K562 (cell line): ENCODE data around the gene TMEM234. TPM values are rescaled to one million over a fixed set of nuclear protein-coding genes. Genes with fewer than 3 reads are reported as not detected.

ENCODE experiments used
- C11orf30 ChIP-seq: fragments of 450-650 bp; IDR thresholded peaks from 2 replicates; pipeline ENCODE4 v1.6.1; 2016; ENCODE audit warnings: low read depth, mild to moderate bottlenecking
- EZH2 ChIP-seq: IDR thresholded peaks from 2 replicates; pipeline ENCODE4 v1.6.1; 2012; ENCODE audit warnings: low read depth, mild to moderate bottlenecking, inconsistent platforms, low read length, borderline replicate concordance
- FIP1L1 ChIP-seq: fragments of 200-400 bp; formaldehyde crosslinking; IDR thresholded peaks from 2 replicates; pipeline ENCODE4 v1.6.1; 2018; ENCODE audit warnings: mild to moderate bottlenecking, low read depth, low read length; ENCODE audit not compliant: poor library complexity, severe bottlenecking
- FOXJ2 ChIP-seq: fragments of 200-800 bp; sonication (Bioruptor generic); IDR thresholded peaks from 2 replicates; pipeline ENCODE4 v1.6.1; 2016; ENCODE audit warnings: missing genetic modification characterization, missing compliant biosample characterization
- NELFE ChIP-seq: IDR thresholded peaks from 2 replicates; pipeline ENCODE4 v1.6.1; 2011; ENCODE audit warnings: mild to moderate bottlenecking; ENCODE audit not compliant: insufficient read depth, insufficient read length
- SLC30A9 ChIP-seq: fragments of 250-450 bp; sonication (Bioruptor Pico); IDR thresholded peaks from 2 replicates; pipeline ENCODE4 v1.8.0; 2022; ENCODE audit warnings: mild to moderate bottlenecking, moderate library complexity
- SMARCE1 ChIP-seq: fragments of 450-650 bp; IDR thresholded peaks from 2 replicates; pipeline ENCODE4 v1.7.1; 2016; ENCODE audit warnings: mild to moderate bottlenecking
- TARDBP ChIP-seq: fragments of 450-650 bp; IDR thresholded peaks from 2 replicates; pipeline ENCODE4 v1.6.1; 2016
- TGIF2 ChIP-seq: sonication (generic); formaldehyde crosslinking; IDR thresholded peaks from 2 replicates; pipeline ENCODE4 v1.8.1; 2022; ENCODE audit warnings: mild to moderate bottlenecking, missing genetic modification reagents, moderate library complexity
- U2AF2 ChIP-seq: fragments of 200-400 bp; formaldehyde crosslinking; optimal IDR thresholded peaks from 2 replicates; pipeline ENCODE3; 2017; ENCODE audit warnings: low read depth, mild to moderate bottlenecking, low read length
- ZNF347 ChIP-seq: fragments of 450-650 bp; formaldehyde crosslinking; IDR thresholded peaks from 2 replicates; pipeline ENCODE4 v1.4.0; 2020; ENCODE audit warnings: low read depth, mild to moderate bottlenecking, moderate library complexity
- ZNF668 ChIP-seq: fragments of 250-450 bp; sonication (Bioruptor Pico); IDR thresholded peaks from 2 replicates; pipeline ENCODE4 v1.8.0; 2022; ENCODE audit warnings: mild to moderate bottlenecking, inconsistent platforms
- polyA plus RNA-seq, 8 experiments: library from polyadenylated mRNA; depleted of rRNA in 4 of 8; stranded (reverse) in 5 of 8; unstranded in 3 of 8; fragments of >200 nt; fragmentation: Nextera tagmentation in 2 of 8; fragmentation: Illumina TruSeq in 1 of 8; extraction: Ambion mirVana in 2 of 8; extraction: Trizol in 1 of 8; gene quantifications; 2 replicates each; pipeline versions ENCODE4 v1.2.1 to v1.2.3, GENCODE V29; 2011 to 2014; ENCODE audit warnings: inconsistent platforms in 1 of 8, missing spikeins in 1 of 8
- total RNA-seq, 7 experiments: library from RNA; depleted of rRNA in 6 of 7; stranded (reverse); fragments of >200 nt in 6 of 7; fragmentation: Illumina TruSeq in 2 of 7; extraction: Trizol in 2 of 7; gene quantifications; 2 replicates each; pipeline versions ENCODE4 v1.2.1 to v1.2.3, GENCODE V29; 2011 to 2021; ENCODE audit warnings: low replicate concordance in 1 of 7
- TF ChIP-seq, protein P1 (sequence below): fragments of 200-600 bp; sonication (generic); IDR thresholded peaks from one replicate; pipeline ENCODE4 v1.6.1; 2012; ENCODE audit warnings: mild to moderate bottlenecking, low read depth, low read length, inconsistent platforms
- TF ChIP-seq, protein P2 (sequence below): sonication (generic); formaldehyde crosslinking; IDR thresholded peaks from 2 replicates; pipeline ENCODE4 v1.8.0; 2023; ENCODE audit warnings: mild to moderate bottlenecking, missing genetic modification reagents
- TF ChIP-seq, protein P3 (sequence below): fragments of 450-650 bp; IDR thresholded peaks from 2 replicates; pipeline ENCODE4 v1.6.1; 2017; ENCODE audit warnings: antibody characterized with exemption

TMEM234 gene
- total and polyA plus RNA-seq, 9 of the 15 experiments (the other 6 are each of a cell fraction or from before 2014, with no cell fraction given): 5.0 to 12.9 (median 7.6) TPM

DNA sequence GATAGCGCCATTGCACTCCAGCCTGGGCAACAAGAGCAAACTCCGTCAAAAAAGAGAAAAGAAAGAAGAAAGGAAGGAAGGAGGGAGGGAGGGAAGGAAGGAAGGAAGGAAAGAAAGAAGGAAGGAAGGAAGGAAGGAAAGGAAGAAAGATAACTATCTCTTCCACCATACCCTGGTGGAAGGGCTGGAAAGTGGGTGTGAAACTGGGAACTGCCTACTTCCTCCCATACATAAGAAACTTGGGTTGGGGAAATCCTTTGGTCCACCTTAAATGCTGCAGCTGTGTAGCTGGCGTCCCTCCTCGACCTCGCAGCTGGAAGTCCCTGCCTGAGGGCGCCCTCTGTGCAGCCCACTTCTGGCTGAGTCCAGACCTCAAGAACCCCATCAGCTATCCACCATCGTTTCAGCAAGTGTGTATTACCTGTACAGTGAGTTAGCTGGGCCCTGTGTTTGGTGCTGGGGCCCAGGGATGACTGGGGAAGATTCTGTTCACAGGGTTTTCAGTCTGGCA lies 20.2 kb upstream of the TMEM234 start (continued):
- TF ChIP-seq, protein P1, sequence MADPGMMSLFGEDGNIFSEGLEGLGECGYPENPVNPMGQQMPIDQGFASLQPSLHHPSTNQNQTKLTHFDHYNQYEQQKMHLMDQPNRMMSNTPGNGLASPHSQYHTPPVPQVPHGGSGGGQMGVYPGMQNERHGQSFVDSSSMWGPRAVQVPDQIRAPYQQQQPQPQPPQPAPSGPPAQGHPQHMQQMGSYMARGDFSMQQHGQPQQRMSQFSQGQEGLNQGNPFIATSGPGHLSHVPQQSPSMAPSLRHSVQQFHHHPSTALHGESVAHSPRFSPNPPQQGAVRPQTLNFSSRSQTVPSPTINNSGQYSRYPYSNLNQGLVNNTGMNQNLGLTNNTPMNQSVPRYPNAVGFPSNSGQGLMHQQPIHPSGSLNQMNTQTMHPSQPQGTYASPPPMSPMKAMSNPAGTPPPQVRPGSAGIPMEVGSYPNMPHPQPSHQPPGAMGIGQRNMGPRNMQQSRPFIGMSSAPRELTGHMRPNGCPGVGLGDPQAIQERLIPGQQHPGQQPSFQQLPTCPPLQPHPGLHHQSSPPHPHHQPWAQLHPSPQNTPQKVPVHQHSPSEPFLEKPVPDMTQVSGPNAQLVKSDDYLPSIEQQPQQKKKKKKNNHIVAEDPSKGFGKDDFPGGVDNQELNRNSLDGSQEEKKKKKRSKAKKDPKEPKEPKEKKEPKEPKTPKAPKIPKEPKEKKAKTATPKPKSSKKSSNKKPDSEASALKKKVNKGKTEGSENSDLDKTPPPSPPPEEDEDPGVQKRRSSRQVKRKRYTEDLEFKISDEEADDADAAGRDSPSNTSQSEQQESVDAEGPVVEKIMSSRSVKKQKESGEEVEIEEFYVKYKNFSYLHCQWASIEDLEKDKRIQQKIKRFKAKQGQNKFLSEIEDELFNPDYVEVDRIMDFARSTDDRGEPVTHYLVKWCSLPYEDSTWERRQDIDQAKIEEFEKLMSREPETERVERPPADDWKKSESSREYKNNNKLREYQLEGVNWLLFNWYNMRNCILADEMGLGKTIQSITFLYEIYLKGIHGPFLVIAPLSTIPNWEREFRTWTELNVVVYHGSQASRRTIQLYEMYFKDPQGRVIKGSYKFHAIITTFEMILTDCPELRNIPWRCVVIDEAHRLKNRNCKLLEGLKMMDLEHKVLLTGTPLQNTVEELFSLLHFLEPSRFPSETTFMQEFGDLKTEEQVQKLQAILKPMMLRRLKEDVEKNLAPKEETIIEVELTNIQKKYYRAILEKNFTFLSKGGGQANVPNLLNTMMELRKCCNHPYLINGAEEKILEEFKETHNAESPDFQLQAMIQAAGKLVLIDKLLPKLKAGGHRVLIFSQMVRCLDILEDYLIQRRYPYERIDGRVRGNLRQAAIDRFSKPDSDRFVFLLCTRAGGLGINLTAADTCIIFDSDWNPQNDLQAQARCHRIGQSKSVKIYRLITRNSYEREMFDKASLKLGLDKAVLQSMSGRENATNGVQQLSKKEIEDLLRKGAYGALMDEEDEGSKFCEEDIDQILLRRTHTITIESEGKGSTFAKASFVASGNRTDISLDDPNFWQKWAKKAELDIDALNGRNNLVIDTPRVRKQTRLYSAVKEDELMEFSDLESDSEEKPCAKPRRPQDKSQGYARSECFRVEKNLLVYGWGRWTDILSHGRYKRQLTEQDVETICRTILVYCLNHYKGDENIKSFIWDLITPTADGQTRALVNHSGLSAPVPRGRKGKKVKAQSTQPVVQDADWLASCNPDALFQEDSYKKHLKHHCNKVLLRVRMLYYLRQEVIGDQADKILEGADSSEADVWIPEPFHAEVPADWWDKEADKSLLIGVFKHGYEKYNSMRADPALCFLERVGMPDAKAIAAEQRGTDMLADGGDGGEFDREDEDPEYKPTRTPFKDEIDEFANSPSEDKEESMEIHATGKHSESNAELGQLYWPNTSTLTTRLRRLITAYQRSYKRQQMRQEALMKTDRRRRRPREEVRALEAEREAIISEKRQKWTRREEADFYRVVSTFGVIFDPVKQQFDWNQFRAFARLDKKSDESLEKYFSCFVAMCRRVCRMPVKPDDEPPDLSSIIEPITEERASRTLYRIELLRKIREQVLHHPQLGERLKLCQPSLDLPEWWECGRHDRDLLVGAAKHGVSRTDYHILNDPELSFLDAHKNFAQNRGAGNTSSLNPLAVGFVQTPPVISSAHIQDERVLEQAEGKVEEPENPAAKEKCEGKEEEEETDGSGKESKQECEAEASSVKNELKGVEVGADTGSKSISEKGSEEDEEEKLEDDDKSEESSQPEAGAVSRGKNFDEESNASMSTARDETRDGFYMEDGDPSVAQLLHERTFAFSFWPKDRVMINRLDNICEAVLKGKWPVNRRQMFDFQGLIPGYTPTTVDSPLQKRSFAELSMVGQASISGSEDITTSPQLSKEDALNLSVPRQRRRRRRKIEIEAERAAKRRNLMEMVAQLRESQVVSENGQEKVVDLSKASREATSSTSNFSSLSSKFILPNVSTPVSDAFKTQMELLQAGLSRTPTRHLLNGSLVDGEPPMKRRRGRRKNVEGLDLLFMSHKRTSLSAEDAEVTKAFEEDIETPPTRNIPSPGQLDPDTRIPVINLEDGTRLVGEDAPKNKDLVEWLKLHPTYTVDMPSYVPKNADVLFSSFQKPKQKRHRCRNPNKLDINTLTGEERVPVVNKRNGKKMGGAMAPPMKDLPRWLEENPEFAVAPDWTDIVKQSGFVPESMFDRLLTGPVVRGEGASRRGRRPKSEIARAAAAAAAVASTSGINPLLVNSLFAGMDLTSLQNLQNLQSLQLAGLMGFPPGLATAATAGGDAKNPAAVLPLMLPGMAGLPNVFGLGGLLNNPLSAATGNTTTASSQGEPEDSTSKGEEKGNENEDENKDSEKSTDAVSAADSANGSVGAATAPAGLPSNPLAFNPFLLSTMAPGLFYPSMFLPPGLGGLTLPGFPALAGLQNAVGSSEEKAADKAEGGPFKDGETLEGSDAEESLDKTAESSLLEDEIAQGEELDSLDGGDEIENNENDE: no peak
- TF ChIP-seq NELFE: no peak
- TF ChIP-seq C11orf30: no peak
- no peak for TF ChIP-seq FOXJ2 (tag)
- TF ChIP-seq SMARCE1: 0 out of 2 replicates have a peak, but pooled peaks have one; percentile 48
- no peak for TF ChIP-seq ZNF347
- TF ChIP-seq TGIF2 (CRISPR knock-in tag): no peak
- no peak for TF ChIP-seq FIP1L1
- no peak for TF ChIP-seq SLC30A9 (CRISPR knock-in tag)
- TF ChIP-seq, protein P2, sequence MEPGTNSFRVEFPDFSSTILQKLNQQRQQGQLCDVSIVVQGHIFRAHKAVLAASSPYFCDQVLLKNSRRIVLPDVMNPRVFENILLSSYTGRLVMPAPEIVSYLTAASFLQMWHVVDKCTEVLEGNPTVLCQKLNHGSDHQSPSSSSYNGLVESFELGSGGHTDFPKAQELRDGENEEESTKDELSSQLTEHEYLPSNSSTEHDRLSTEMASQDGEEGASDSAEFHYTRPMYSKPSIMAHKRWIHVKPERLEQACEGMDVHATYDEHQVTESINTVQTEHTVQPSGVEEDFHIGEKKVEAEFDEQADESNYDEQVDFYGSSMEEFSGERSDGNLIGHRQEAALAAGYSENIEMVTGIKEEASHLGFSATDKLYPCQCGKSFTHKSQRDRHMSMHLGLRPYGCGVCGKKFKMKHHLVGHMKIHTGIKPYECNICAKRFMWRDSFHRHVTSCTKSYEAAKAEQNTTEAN (CRISPR knock-in tag): no peak
- no peak for TF ChIP-seq TARDBP
- TF ChIP-seq EZH2: no peak
- TF ChIP-seq ZNF668: no peak
- no peak for TF ChIP-seq U2AF2
- TF ChIP-seq, protein P3, sequence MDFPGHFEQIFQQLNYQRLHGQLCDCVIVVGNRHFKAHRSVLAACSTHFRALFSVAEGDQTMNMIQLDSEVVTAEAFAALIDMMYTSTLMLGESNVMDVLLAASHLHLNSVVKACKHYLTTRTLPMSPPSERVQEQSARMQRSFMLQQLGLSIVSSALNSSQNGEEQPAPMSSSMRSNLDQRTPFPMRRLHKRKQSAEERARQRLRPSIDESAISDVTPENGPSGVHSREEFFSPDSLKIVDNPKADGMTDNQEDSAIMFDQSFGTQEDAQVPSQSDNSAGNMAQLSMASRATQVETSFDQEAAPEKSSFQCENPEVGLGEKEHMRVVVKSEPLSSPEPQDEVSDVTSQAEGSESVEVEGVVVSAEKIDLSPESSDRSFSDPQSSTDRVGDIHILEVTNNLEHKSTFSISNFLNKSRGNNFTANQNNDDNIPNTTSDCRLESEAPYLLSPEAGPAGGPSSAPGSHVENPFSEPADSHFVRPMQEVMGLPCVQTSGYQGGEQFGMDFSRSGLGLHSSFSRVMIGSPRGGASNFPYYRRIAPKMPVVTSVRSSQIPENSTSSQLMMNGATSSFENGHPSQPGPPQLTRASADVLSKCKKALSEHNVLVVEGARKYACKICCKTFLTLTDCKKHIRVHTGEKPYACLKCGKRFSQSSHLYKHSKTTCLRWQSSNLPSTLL: no peak
